Stimulated activated CD4-positive, alpha-beta T cell treated with anti-CD3 and anti-CD28 coated beads, Interleukin-1b, Interleukin-23, amount 100 ng/mL, for 24 hours (primary cell): ENCODE data around the gene AK3.

ENCODE experiments used
- DNase-seq, 4 experiments: peaks; one replicate each; pipeline ENCODE4 v3.0.0-alpha.2; 2020; ENCODE audit warnings: low read depth in 4 of 4, low spot score in 1 of 4

AK3 gene

GRCh38 chr9:4750023-4750673 is 9.1 kb upstream of the AK3 start:
- DNase-seq, result no peak

- no peak for DNase-seq
Observed at GRCh38 chr9:4748612-4749011, 7.6 kb upstream of the AK3 start.

GRCh38 chr9:4746278-4747030 is 5.5 kb upstream of the AK3 start:
- no peak for DNase-seq

GRCh38 chr9:4743131-4743875 is 2.3 kb upstream of the AK3 start:
- DNase-seq, result no peak

- no peak for DNase-seq
Observed at GRCh38 chr9:4742246-4742645, 1.2 kb upstream of the AK3 start.

- DNase-seq, result peak in 1 of 4 experiments; percentile 6
Observed at GRCh38 chr9:4741365-4742089, 525 bp upstream of the AK3 start.

GRCh38 chr9:4740388-4740637 is 689 bp downstream of the AK3 start:
- DNase-seq, result no peak

GRCh38 chr9:4739587-4740387 is 1.2 kb downstream of the AK3 start:
- no peak for DNase-seq

- no peak for DNase-seq
Observed at GRCh38 chr9:4738866-4739586, 2.0 kb downstream of the AK3 start.

GRCh38 chr9:4734150-4734549 is 6.9 kb downstream of the AK3 start:
- DNase-seq, result no peak

GRCh38 chr9:4732890-4733289 is 8.1 kb downstream of the AK3 start:
- DNase-seq, result no peak

- DNase-seq, result no peak
Observed at GRCh38 chr9:4727593-4727992, 13.4 kb downstream of the AK3 start.

GRCh38 chr9:4725706-4726442 is 15.1 kb downstream of the AK3 start:
- DNase-seq, result no peak

- DNase-seq, result no peak
Observed at GRCh38 chr9:4721736-4722135, 19.3 kb downstream of the AK3 start.

GRCh38 chr9:4718911-4719310 is 22.1 kb downstream of the AK3 start:
- DNase-seq, result no peak

GRCh38 chr9:4717815-4718214 is 23.2 kb downstream of the AK3 start:
- no peak for DNase-seq

- no peak for DNase-seq
Observed at GRCh38 chr9:4716163-4716562, 24.8 kb downstream of the AK3 start.

GRCh38 chr9:4714266-4715016 is 26.6 kb downstream of the AK3 start:
- no peak for DNase-seq

GRCh38 chr9:4713849-4714248 is 27.2 kb downstream of the AK3 start:
- DNase-seq, result no peak
